Endothelial cell of umbilical vein (primary cell): ENCODE data around the gene ZNF423.

ENCODE experiments used
- CTCF ChIP-seq, 2 donors: IDR thresholded peaks; 1 replicate in 1 of 2; 2 replicates in 1 of 2; pipeline ENCODE4 v1.5.1; 2011; ENCODE audit warnings: low read length in 2 of 2, mild to moderate bottlenecking in 2 of 2, moderate library complexity in 2 of 2, control low read depth in 1 of 2, inconsistent platforms in 1 of 2, low read depth in 1 of 2; ENCODE audit not compliant: insufficient read depth in 1 of 2; ENCODE audit errors: extremely low read depth in 1 of 2
- EZH2 ChIP-seq: IDR thresholded peaks from 2 replicates; pipeline ENCODE4 v1.6.1; 2012; ENCODE audit warnings: borderline replicate concordance, low read depth, mild to moderate bottlenecking, moderate library complexity, low read length, inconsistent platforms; ENCODE audit not compliant: severe bottlenecking
- FOS ChIP-seq: IDR thresholded peaks from 2 replicates; pipeline ENCODE4 v1.6.1; 2011; ENCODE audit warnings: mild to moderate bottlenecking, low read length, moderate library complexity, borderline replicate concordance; ENCODE audit not compliant: insufficient read depth
- POLR2A ChIP-seq: IDR thresholded peaks from 2 replicates; pipeline ENCODE4 v1.6.1; 2012; ENCODE audit warnings: low read depth, mild to moderate bottlenecking, control low read depth, low read length
- POLR2AphosphoS5 ChIP-seq: IDR thresholded peaks from 2 replicates; pipeline ENCODE4 v1.6.1; 2012; ENCODE audit warnings: low read depth, mild to moderate bottlenecking, control low read depth, low read length, moderate library complexity; ENCODE audit not compliant: insufficient read depth

- TF ChIP-seq POLR2A (no peak), CTCF (IDR thresholded peaks at IDR 0.05; ENCODE audit: extremely low read depth in 1 of 2, insufficient read depth in 1 of 2, low read depth in 1 of 2, low read length in 2 of 2) (no peak), FOS (no peak), POLR2AphosphoS5 (no peak), EZH2 (no peak)
Observed at GRCh38 chr16:49563666-49564065, 292.2 kb downstream of the ZNF423 start.
